ES-I3 (cell line): Measurements from ENCODE around the gene RPLP2.

ENCODE experiments used
- H3K36me3 ChIP-seq: 2 replicates; pipeline ENCODE4 v1.6.1; 2013; ENCODE audit warnings: mild to moderate bottlenecking, low read length, control low read depth, moderate library complexity; ENCODE audit not compliant: insufficient read depth
- H3K4me1 ChIP-seq: 2 replicates; pipeline ENCODE4 v1.6.1; 2013; ENCODE audit warnings: mild to moderate bottlenecking, control low read depth, low read length; ENCODE audit not compliant: insufficient read depth
- H3K9ac ChIP-seq: 2 replicates; pipeline ENCODE4 v1.6.1; 2013; ENCODE audit warnings: low read depth, mild to moderate bottlenecking, low read length, moderate library complexity
- H3K9me3 ChIP-seq: 2 replicates; pipeline ENCODE4 v1.6.1; 2013; ENCODE audit warnings: mild to moderate bottlenecking, low read length, moderate library complexity; ENCODE audit not compliant: control insufficient read depth, insufficient read depth

The RPLP2 gene

GRCh38 chr11:826836-827145, 17.0 kb downstream of the RPLP2 start:
- Histone ChIP-seq H3K4me1 (peaks cover 18% of the 10 kb centered on the region), H3K9ac (peak overlapping the region; percentile 70), H3K36me3 (no peaks in the 10 kb centered on the region), H3K9me3 (no peaks in the 10 kb centered on the region)

DNA sequence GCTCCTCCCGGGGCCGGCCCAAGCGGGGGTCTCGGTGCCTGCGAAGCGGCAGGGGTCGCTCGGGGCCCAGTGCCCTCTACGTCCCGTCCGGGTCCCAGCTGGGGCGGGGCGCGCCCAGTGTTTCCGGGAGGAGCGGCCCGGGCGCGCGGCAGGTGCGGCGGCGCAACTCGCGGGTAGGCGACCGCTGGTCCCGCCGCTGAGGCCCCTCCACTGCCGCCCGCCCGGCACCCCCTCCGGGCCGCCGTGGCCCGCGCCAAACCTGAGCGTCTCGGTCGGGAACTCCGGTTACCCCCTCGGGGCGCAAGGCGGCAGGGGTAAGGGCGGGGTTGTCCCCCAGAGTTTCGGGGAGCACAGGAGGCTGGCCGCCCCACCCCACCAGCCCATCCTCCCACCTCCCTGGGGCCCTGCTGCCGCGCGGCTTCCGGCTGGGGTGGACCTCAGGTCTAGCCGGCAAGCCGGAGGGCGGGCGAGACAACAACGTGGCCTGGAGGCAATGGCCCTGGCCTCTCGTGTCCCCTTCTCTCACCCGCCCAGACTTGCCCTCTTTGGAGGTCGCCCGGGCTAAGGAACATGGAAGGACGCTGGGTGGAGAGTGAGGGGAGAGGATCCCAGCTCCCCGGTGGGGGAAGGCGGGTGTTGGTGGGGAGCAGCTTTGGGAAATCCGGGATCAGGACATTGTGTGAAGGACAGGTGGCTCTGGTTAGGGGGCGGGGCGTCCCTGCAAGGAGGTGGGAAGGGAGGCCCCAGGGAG, 17.6 kb downstream of the RPLP2 start:
- Histone ChIP-seq H3K36me3 (no peaks in the 10 kb centered on the region), H3K9me3 (no peaks in the 10 kb centered on the region), H3K9ac (peak overlapping the region; percentile 70), H3K4me1 (peaks cover 22% of the 10 kb centered on the region)

GRCh38 chr11:827897-828192, 18.1 kb downstream of the RPLP2 start, which contains the start of gene CRACR2B:
TSS of gene CRACR2B (plus strand) at chr11:827919. CDS start at chr11:828608, 689 bp downstream.
- H3K9me3 ChIP-seq = no peaks in the 10 kb centered on the region
- peaks cover 22% of the 10 kb centered on the region for H3K4me1 ChIP-seq
- H3K36me3 ChIP-seq = no peaks in the 10 kb centered on the region
- H3K9ac ChIP-seq = peak within 1 kb of the TSS; percentile 70

- Histone ChIP-seq H3K9me3 (no peaks in the 10 kb centered on the region), H3K4me1 (peaks cover 22% of the 10 kb centered on the region), H3K9ac (peak overlapping the region; percentile 53; the same call in 1 of the 2 replicates), H3K36me3 (no peaks in the 10 kb centered on the region)
Measured at GRCh38 chr11:828506-829175, 18.9 kb downstream of the RPLP2 start.

GRCh38 chr11:829176-829846, 19.5 kb downstream of the RPLP2 start:
- Histone ChIP-seq H3K9me3 (no peaks in the 10 kb centered on the region), H3K4me1 (peaks cover 22% of the 10 kb centered on the region), H3K9ac (peak overlapping the region; percentile 53), H3K36me3 (no peaks in the 10 kb centered on the region)

GRCh38 chr11:829847-830294, 20.1 kb downstream of the RPLP2 start:
- Histone ChIP-seq H3K9me3 (no peaks in the 10 kb centered on the region), H3K9ac (peak overlapping the region; percentile 53; the same call in 1 of the 2 replicates), H3K36me3 (no peaks in the 10 kb centered on the region), H3K4me1 (peaks cover 22% of the 10 kb centered on the region)

- Histone ChIP-seq H3K36me3 (no peaks in the 10 kb centered on the region), H3K9ac (peak overlapping the region; percentile 53; the same call in 1 of the 2 replicates), H3K9me3 (no peaks in the 10 kb centered on the region), H3K4me1 (peaks cover 22% of the 10 kb centered on the region)
Measured at GRCh38 chr11:830295-831117, 20.7 kb downstream of the RPLP2 start.

- no peaks in the 10 kb centered on the region for H3K36me3 ChIP-seq
- peaks cover 22% of the 10 kb centered on the region for H3K4me1 ChIP-seq
- H3K9me3 ChIP-seq = no peaks in the 10 kb centered on the region
- peak overlapping the region; percentile 53; the same call in 1 of the 2 replicates for H3K9ac ChIP-seq
Measured at GRCh38 chr11:831118-831864, 21.5 kb downstream of the RPLP2 start.

- Histone ChIP-seq H3K9me3 (no peaks in the 10 kb centered on the region), H3K36me3 (no peaks in the 10 kb centered on the region), H3K9ac (peak overlapping the region; percentile 38), H3K4me1 (peaks cover 22% of the 10 kb centered on the region)
Measured at GRCh38 chr11:831961-832528, 22.3 kb downstream of the RPLP2 start.

DNA sequence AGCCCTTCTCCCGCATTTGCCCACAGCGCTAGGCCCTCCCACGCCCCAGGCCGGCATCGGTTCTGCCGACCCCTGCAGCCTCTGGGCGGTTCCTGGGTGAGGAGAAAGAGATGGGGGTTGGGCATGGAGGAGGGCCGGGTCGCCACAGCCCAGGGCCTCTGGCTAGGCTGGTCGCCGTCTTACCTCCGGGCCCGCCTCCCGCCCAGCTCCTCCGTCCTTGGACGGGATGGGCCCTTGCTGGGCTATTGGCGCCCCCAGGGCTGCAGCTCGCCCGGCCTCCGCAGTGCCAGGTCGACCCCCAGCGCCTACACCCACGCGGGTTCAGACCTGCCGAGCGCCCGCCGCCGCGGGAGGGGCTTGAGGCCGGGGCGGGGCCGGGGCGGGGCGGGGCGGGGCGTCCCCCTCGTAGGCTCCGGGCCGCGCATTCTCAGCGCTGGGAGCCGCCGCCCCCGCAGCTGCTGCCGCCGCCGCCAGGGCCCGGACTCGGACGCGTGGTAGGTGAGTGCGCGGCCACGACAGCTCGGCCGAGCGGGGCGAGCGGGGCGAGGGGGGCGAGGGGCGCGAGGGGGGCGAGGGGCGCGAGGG, 22.9 kb downstream of the RPLP2 start, which contains the start of gene CD151:
CD151 (plus strand) TSS at position 424 of the 585 bp plus-strand sequence. CDS start 3,118 bp downstream, outside the sequence.
- H3K36me3 ChIP-seq = 0 out of 2 replicates have a peak, but pooled peaks cover under 1% of the 10 kb centered on the region
- H3K4me1 ChIP-seq = peaks cover 22% of the 10 kb centered on the region
- no peaks in the 10 kb centered on the region for H3K9me3 ChIP-seq
- peak within 1 kb of the TSS; percentile 79 for H3K9ac ChIP-seq

GRCh38 chr11:833114-833791, 23.5 kb downstream of the RPLP2 start:
- H3K36me3 ChIP-seq = 0 out of 2 replicates have a peak, but pooled peaks cover 5% of the 10 kb centered on the region
- H3K9me3 ChIP-seq = no peaks in the 10 kb centered on the region
- peak overlapping the region; percentile 79 for H3K9ac ChIP-seq
- H3K4me1 ChIP-seq = peaks cover 17% of the 10 kb centered on the region; the same call in 1 of the 2 replicates

GRCh38 chr11:833849-834311, 24.1 kb downstream of the RPLP2 start:
- Histone ChIP-seq H3K9me3 (no peaks in the 10 kb centered on the region), H3K36me3 (0 out of 2 replicates have a peak, but pooled peaks cover 5% of the 10 kb centered on the region), H3K9ac (peak overlapping the region; percentile 79; the same call in 1 of the 2 replicates), H3K4me1 (peaks cover 14% of the 10 kb centered on the region; the same call in 1 of the 2 replicates)
